D721Med (cell line): ENCODE data around the gene DNAH1.

Source experiments
- DNase-seq: peaks from one replicate; pipeline ENCODE4 v3.0.0; 2011; ENCODE audit warnings: low spot score; ENCODE audit not compliant: insufficient read length
- FAIRE-seq: peaks from 2 replicates; lab custom pipeline; 2011; peaks lifted over from hg19 to GRCh38; lab: Jason Lieb, UNC
- CTCF ChIP-seq: IDR thresholded peaks from 2 replicates; pipeline ENCODE4 v1.5.1; 2012; ENCODE audit warnings: mild to moderate bottlenecking, control low read depth; ENCODE audit not compliant: insufficient read depth; ENCODE audit errors: missing control alignments

Gene DNAH1

GRCh38 chr3:52372822-52373504 is 56.8 kb downstream of the DNAH1 start:
- FAIRE-seq (no peak), DNase-seq (no peak)
- no peak for TF ChIP-seq CTCF

GRCh38 chr3:52373676-52374075 is 57.6 kb downstream of the DNAH1 start:
- no peak for TF ChIP-seq CTCF
- no peak for FAIRE-seq
- DNase-seq = no peak

- no peak for TF ChIP-seq CTCF
- DNase-seq (no peak), FAIRE-seq (no peak)
Measured at GRCh38 chr3:52374173-52374572, 58.1 kb downstream of the DNAH1 start.

GRCh38 chr3:52379610-52380009 is 63.5 kb downstream of the DNAH1 start:
- no peak for FAIRE-seq
- no peak for TF ChIP-seq CTCF
- DNase-seq = no peak

GRCh38 chr3:52380023-52380422 is 63.9 kb downstream of the DNAH1 start:
- FAIRE-seq (no peak), DNase-seq (no peak)
- no peak for TF ChIP-seq CTCF

- TF ChIP-seq CTCF = no peak
- DNase-seq = no peak
- no peak for FAIRE-seq
Measured at GRCh38 chr3:52381623-52382022, 65.5 kb downstream of the DNAH1 start.

GRCh38 chr3:52383446-52383845 is 67.3 kb downstream of the DNAH1 start:
- TF ChIP-seq CTCF = no peak
- DNase-seq (no peak), FAIRE-seq (no peak)
